ENCODE measurements around the gene SELENOO. TPM values are rescaled to one million over a fixed set of nuclear protein-coding genes. Genes with fewer than 3 reads are reported as not detected.

Gene SELENOO
- total and polyA plus RNA-seq, 2 donors (not counting 1 experiment from before 2014, with no cell fraction given): 62.1 to 74.6 TPM

- H3K4me1 Mint-ChIP-seq: peaks cover 13% of the 10 kb centered on the region
- ChIA-PET CTCF (interaction anchor here (0.7 to 3.8 kb wide), 3 partner anchors 10 to 24 kb away, joined by 3 to 22 read pairs (median 3); partner anchors contain the start of gene HDAC10), POLR2A (no interaction called here)
- Histone ChIP-seq H4K20me1 (ENCODE audit: control insufficient read depth, insufficient read depth, low read length, poor library complexity, severe bottlenecking) (no peaks in the 10 kb centered on the region), H2AFZ (ENCODE audit: insufficient read depth, low read depth, low read length, poor library complexity, severe bottlenecking) (no peak within 1 kb of the TSS), H3K9me3 (ENCODE audit: control extremely low read depth in 1 of 3, control insufficient read depth in 2 of 3, insufficient read depth in 1 of 3, low read length in 2 of 3) (no peaks in the 10 kb centered on the region), H3K4me2 (replicated peaks; ENCODE audit: low read depth, low read length, poor library complexity, severe bottlenecking) (peak within 1 kb of the TSS; percentile 70), H3K27me3 (replicated peaks in 1 of 4; ENCODE audit: control extremely low read depth in 1 of 4, control insufficient read depth in 3 of 4, insufficient read depth in 4 of 4, low read length in 3 of 4) (peaks cover 0 to 31% (median 8%) of the 10 kb centered on the region in 4 experiments), H3K36me3 (replicated peaks in 1 of 2; ENCODE audit: control extremely low read depth in 1 of 2, control insufficient read depth in 1 of 2, extremely low read depth in 1 of 2, insufficient read depth in 2 of 2, low read length in 1 of 2) (no peaks in the 10 kb centered on the region), H3K79me2 (ENCODE audit: control insufficient read depth, insufficient read depth, low read length) (no peaks in the 10 kb centered on the region), H3K27ac (ENCODE audit: low read length in 2 of 2) (no peak within 1 kb of the TSS), H3K4me3 (ENCODE audit: control extremely low read depth in 1 of 5, extremely low read depth in 1 of 5, insufficient read depth in 1 of 5, low read depth in 2 of 5, low read length in 4 of 5) (peak within 1 kb of the TSS in 3 of 5 experiments; percentile 5 to 36 (median 33)), H3K9ac (ENCODE audit: low read length) (no peak within 1 kb of the TSS), H3K4me1 (ENCODE audit: control insufficient read depth in 2 of 2, insufficient read depth in 2 of 2, low read length in 2 of 2) (peaks cover 17 to 21% of the 10 kb centered on the region in 2 donors)
- no peak within 1 kb of the TSS for H3K27ac Mint-ChIP-seq
- TF ChIP-seq CTCF (IDR thresholded peaks at IDR 0.05): no peak
- no peak for TF ChIP-seq EZH2 (IDR thresholded peaks at IDR 0.05; ENCODE audit: borderline replicate concordance, insufficient read depth, low read depth, low read length, poor library complexity, severe bottlenecking)
- WGBS (ENCODE audit: insufficient coverage): 2% methylated on average over 57 of the region's 61 CpGs
- intact Hi-C loops (cut with micrococcal nuclease): no loop called here
- H3K9me3 Mint-ChIP-seq (ENCODE audit: insufficient read depth): no peaks in the 10 kb centered on the region
- DNase-seq (no peak), ATAC-seq (ENCODE audit: low read depth) (peak; percentile 22)
- H3K27me3 Mint-ChIP-seq: peaks cover 10% of the 10 kb centered on the region
- H3K4me3 Mint-ChIP-seq: peak within 1 kb of the TSS; percentile 74
These were observed 61.0 kb downstream of the SELENOO start, which contains the start of gene MAPK12 for GRCh38 chr22:50261615-50262459. Gene MAPK12, minus strand, starts transcription at chr22:50261683. Its CDS starts 174 bp downstream, at chr22:50261509.

GRCh38 chr22:50262460-50262911 is 61.7 kb downstream of the SELENOO start:
- POLR2A ChIA-PET: no interaction called here
- H3K79me2 ChIP-seq (ENCODE audit: control insufficient read depth, insufficient read depth, low read length): no peaks in the 10 kb centered on the region

More at GRCh38 chr22:50262460-50262911, 61.7 kb downstream of the SELENOO start:
- 23% methylated on average over 6 of the region's 7 CpGs for WGBS (ENCODE audit: insufficient coverage)
- Histone ChIP-seq H3K36me3 (replicated peaks in 1 of 2; ENCODE audit: control extremely low read depth in 1 of 2, control insufficient read depth in 1 of 2, extremely low read depth in 1 of 2, insufficient read depth in 2 of 2, low read length in 1 of 2) (no peaks in the 10 kb centered on the region), H3K9me3 (ENCODE audit: control extremely low read depth in 1 of 3, control insufficient read depth in 2 of 3, insufficient read depth in 1 of 3, low read length in 2 of 3) (no peaks in the 10 kb centered on the region), H3K27ac (ENCODE audit: low read length in 2 of 2) (no peak overlapping the region), H3K9ac (ENCODE audit: low read length) (no peak overlapping the region), H3K4me1 (ENCODE audit: control insufficient read depth in 2 of 2, insufficient read depth in 2 of 2, low read length in 2 of 2) (peaks cover 17 to 21% of the 10 kb centered on the region in 2 donors), H3K4me2 (replicated peaks; ENCODE audit: low read depth, low read length, poor library complexity, severe bottlenecking) (peak overlapping the region; percentile 70), H4K20me1 (ENCODE audit: control insufficient read depth, insufficient read depth, low read length, poor library complexity, severe bottlenecking) (no peaks in the 10 kb centered on the region), H3K27me3 (replicated peaks in 1 of 4; ENCODE audit: control extremely low read depth in 1 of 4, control insufficient read depth in 3 of 4, insufficient read depth in 4 of 4, low read length in 3 of 4) (peaks cover 0 to 31% (median 8%) of the 10 kb centered on the region in 4 experiments), H3K4me3 (ENCODE audit: control extremely low read depth in 1 of 5, extremely low read depth in 1 of 5, insufficient read depth in 1 of 5, low read depth in 2 of 5, low read length in 4 of 5) (no peak overlapping the region), H2AFZ (ENCODE audit: insufficient read depth, low read depth, low read length, poor library complexity, severe bottlenecking) (no peak overlapping the region)
- Mint-ChIP-seq H3K4me1 (peaks cover 13% of the 10 kb centered on the region), H3K27ac (no peak overlapping the region), H3K4me3 (peak overlapping the region; percentile 74), H3K27me3 (peaks cover 10% of the 10 kb centered on the region), H3K9me3 (ENCODE audit: insufficient read depth) (no peaks in the 10 kb centered on the region)
- CTCF ChIA-PET: interaction anchor here (0.7 to 3.8 kb wide), 4 partner anchors 10 to 236 kb away, joined by 3 to 22 read pairs (median 3); partner anchors contain the start of gene HDAC10
- peak; percentile 41 for ATAC-seq (ENCODE audit: low read depth)
- no peak for TF ChIP-seq EZH2 (IDR thresholded peaks at IDR 0.05; ENCODE audit: borderline replicate concordance, insufficient read depth, low read depth, low read length, poor library complexity, severe bottlenecking)
- no peak for TF ChIP-seq CTCF (IDR thresholded peaks at IDR 0.05)
- intact Hi-C loops (cut with micrococcal nuclease): no loop called here
- no peak for DNase-seq
